ENCODE data around the gene SIDT2.
A peak's percentile ranks its signal among the peaks of the same experiment; 100 is the strongest.

The SIDT2 gene

GRCh38 chr11:117220568-117220967 is 42.0 kb downstream of the SIDT2 start:
- DNase-seq (ENCODE audit: insufficient read length, low spot score) (no peak), FAIRE-seq (no peak)

- DNase-seq (ENCODE audit: insufficient read length, low spot score) (no peak), FAIRE-seq (no peak)
Observed at GRCh38 chr11:117220999-117221774, 42.6 kb downstream of the SIDT2 start.

GRCh38 chr11:117221775-117222517 is 43.4 kb downstream of the SIDT2 start:
- DNase-seq (ENCODE audit: insufficient read length, low spot score) (no peak), FAIRE-seq (no peak)

- DNase-seq (ENCODE audit: insufficient read length, low spot score) = no peak
- FAIRE-seq = no peak
Observed at GRCh38 chr11:117222991-117223740, 44.6 kb downstream of the SIDT2 start.

- no peak for DNase-seq (ENCODE audit: insufficient read length, low spot score)
- FAIRE-seq = no peak
Observed at GRCh38 chr11:117223741-117224689, 45.5 kb downstream of the SIDT2 start.

- DNase-seq (ENCODE audit: insufficient read length, low spot score) (no peak), FAIRE-seq (no peak)
Observed at GRCh38 chr11:117225553-117226170, 47.1 kb downstream of the SIDT2 start.

GRCh38 chr11:117226388-117227385 is 48.1 kb downstream of the SIDT2 start:
- peak; percentile 75 for DNase-seq (ENCODE audit: insufficient read length, low spot score)
- FAIRE-seq = peak; percentile 88

- FAIRE-seq (no peak), DNase-seq (ENCODE audit: insufficient read length, low spot score) (no peak)
Observed at GRCh38 chr11:117228091-117228490, 49.5 kb downstream of the SIDT2 start.

- DNase-seq (ENCODE audit: insufficient read length, low spot score) (no peak), FAIRE-seq (no peak)
Observed at GRCh38 chr11:117229411-117229810, 50.9 kb downstream of the SIDT2 start.

- FAIRE-seq (no peak), DNase-seq (ENCODE audit: insufficient read length, low spot score) (no peak)
Observed at GRCh38 chr11:117229931-117230285, 51.4 kb downstream of the SIDT2 start.

- FAIRE-seq = peak; percentile 93
- DNase-seq (ENCODE audit: insufficient read length, low spot score) = peak; percentile 37
Observed at GRCh38 chr11:117230286-117230961, 51.9 kb downstream of the SIDT2 start.

GRCh38 chr11:117230999-117231841 is 52.7 kb downstream of the SIDT2 start:
- DNase-seq (ENCODE audit: insufficient read length, low spot score) = no peak
- FAIRE-seq = no peak

- DNase-seq (ENCODE audit: insufficient read length, low spot score) (no peak), FAIRE-seq (peak; percentile 68)
Observed at GRCh38 chr11:117231842-117232091, 53.2 kb downstream of the SIDT2 start, which contains the start of gene PCSK7. Gene PCSK7, minus strand, starts transcription at chr11:117232073. Its CDS starts 2,229 bp downstream, at chr11:117229844.

- FAIRE-seq = peak; percentile 91
Observed at GRCh38 chr11:117232092-117232878, 53.7 kb downstream of the SIDT2 start, which contains the start of gene RNF214. Gene RNF214, plus strand, starts transcription at chr11:117232671. Its CDS starts 1,602 bp downstream, at chr11:117234273.

GRCh38 chr11:117232911-117233409 is 54.4 kb downstream of the SIDT2 start:
- FAIRE-seq = peak; percentile 78
- DNase-seq (ENCODE audit: insufficient read length, low spot score) = peak; percentile 34

More at GRCh38 chr11:117232092-117232878, 53.7 kb downstream of the SIDT2 start, which contains the start of gene RNF214:
- peak; percentile 96 for DNase-seq (ENCODE audit: insufficient read length, low spot score)

GRCh38 chr11:117238221-117238620 is 59.7 kb downstream of the SIDT2 start:
- FAIRE-seq (no peak), DNase-seq (ENCODE audit: insufficient read length, low spot score) (no peak)
